Mucosa of descending colon (tissue), 3 donors: ENCODE measurements around the gene BMPR1A. TPM values are rescaled to one million over a fixed set of nuclear protein-coding genes. Genes with fewer than 3 reads are reported as not detected.
A peak's percentile ranks its signal among the peaks of the same experiment; 100 is the strongest.

Experiments used
- ATAC-seq: fragments of 200-7000 bp; cut with Tn5 transposase; one replicate; pipeline ENCODE4 v1.9.1; 2020; ENCODE audit warnings: mild to moderate bottlenecking, moderate library complexity
- DNase-seq, 3 donors: peaks; one replicate each; pipeline ENCODE4 v3.0.0-alpha.2; 2020
- H3K36me3 ChIP-seq: fragments of 200-600 bp; one replicate; pipeline ENCODE4 v1.8.0; 2021; ENCODE audit warnings: low read depth, mild to moderate bottlenecking
- H3K4me1 ChIP-seq: fragments of 200-600 bp; one replicate; pipeline ENCODE4 v1.8.0; 2021; ENCODE audit warnings: low read depth, mild to moderate bottlenecking
- H3K4me3 ChIP-seq: fragments of 200-600 bp; one replicate; pipeline ENCODE4 v1.8.0; 2021; ENCODE audit warnings: mild to moderate bottlenecking
- H3K9me3 ChIP-seq: fragments of 200-600 bp; one replicate; pipeline ENCODE4 v1.8.0; 2021; ENCODE audit warnings: mild to moderate bottlenecking
- intact Hi-C, 2 donors: fragments of 100-400 bp; cut with DNase I in 1 of 2; cut with micrococcal nuclease in 1 of 2; formaldehyde crosslinking; loops; one replicate each; pipeline versions ENCODE4 v1.11.0 to v1.11.1; 2022; cut with DNase I, micrococcal nuclease
- total RNA-seq, 3 donors: library from RNA; stranded (reverse); fragmentation: NEBNext Ultra II Directional in 2 of 3; extraction: Animal tissue kit (Norgen Biotek cat#: 25700) in 2 of 3; gene quantifications; one replicate each; pipeline versions ENCODE4 v1.2.1 to v1.2.4, GENCODE V29; 2021 to 2023
- TF ChIP-seq, protein P1 (sequence below): fragments of 200-600 bp; IDR thresholded peaks from one replicate; pipeline ENCODE4 v1.8.0; 2022; ENCODE audit warnings: antibody characterized with exemption, mild to moderate bottlenecking
- donor health status: DM: no; HTN: no; CAD: no; lungs with moderate emphysema.
- donor health status: DM: no; HTN: no; CAD: no.
- donor health status: DM: no; HTN: yes; CAD: no.

BMPR1A gene
- total RNA-seq, 3 donors from 2014 or later = 44.4 to 126 (median 45.3) TPM

GRCh38 chr10:86968994-86969355 is 212.6 kb downstream of the BMPR1A start:
- intact Hi-C loops = no loop called here
- Histone ChIP-seq H3K4me3 (no peak overlapping the region), H3K4me1 (peaks cover 35% of the 10 kb centered on the region), H3K9me3 (no peaks in the 10 kb centered on the region), H3K36me3 (no peaks in the 10 kb centered on the region)
- TF ChIP-seq, protein P1, sequence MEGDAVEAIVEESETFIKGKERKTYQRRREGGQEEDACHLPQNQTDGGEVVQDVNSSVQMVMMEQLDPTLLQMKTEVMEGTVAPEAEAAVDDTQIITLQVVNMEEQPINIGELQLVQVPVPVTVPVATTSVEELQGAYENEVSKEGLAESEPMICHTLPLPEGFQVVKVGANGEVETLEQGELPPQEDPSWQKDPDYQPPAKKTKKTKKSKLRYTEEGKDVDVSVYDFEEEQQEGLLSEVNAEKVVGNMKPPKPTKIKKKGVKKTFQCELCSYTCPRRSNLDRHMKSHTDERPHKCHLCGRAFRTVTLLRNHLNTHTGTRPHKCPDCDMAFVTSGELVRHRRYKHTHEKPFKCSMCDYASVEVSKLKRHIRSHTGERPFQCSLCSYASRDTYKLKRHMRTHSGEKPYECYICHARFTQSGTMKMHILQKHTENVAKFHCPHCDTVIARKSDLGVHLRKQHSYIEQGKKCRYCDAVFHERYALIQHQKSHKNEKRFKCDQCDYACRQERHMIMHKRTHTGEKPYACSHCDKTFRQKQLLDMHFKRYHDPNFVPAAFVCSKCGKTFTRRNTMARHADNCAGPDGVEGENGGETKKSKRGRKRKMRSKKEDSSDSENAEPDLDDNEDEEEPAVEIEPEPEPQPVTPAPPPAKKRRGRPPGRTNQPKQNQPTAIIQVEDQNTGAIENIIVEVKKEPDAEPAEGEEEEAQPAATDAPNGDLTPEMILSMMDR = no peak
- ATAC-seq (no peak), DNase-seq (no peak)

DNA sequence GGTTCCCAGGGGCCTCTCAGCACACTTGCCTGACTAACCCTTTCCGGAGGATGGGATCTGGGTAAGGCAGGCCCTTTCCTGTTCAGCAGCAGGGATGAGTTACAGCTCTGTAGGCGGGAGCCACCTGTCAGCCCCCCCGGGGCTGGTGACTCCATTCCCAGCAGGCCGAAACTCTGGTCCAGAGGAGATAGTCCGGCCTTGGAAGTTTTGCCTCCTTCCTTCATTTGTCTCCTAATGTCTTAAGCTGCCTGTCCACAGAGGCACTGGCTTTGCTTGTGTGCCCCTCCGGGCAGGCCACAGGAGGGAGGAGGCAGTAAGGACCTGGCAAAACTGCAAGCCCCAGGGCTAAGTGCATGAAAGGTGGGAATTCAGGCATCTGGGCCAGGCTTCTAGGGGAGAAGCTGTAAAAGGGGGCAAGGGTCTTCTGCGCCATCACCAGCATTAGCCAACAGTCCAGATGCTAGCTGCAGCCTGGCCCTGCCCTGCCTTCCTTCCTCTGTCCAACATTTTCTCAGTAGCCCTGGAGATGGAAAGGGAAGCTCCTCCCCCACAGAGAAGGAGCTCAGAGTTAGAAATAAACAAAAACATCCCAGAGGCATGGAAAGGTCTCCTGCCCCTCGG is 213.1 kb downstream of the BMPR1A start:
- Histone ChIP-seq H3K36me3 (no peaks in the 10 kb centered on the region), H3K4me3 (no peak overlapping the region), H3K9me3 (no peaks in the 10 kb centered on the region), H3K4me1 (peaks cover 35% of the 10 kb centered on the region)
- intact Hi-C loops = no loop called here
- DNase-seq = no peak
- TF ChIP-seq, protein P1 = no peak
- no peak for ATAC-seq

GRCh38 chr10:86970162-86970981 is 214.0 kb downstream of the BMPR1A start:
- Histone ChIP-seq H3K4me1 (peaks cover 35% of the 10 kb centered on the region), H3K4me3 (peak overlapping the region; percentile 9), H3K36me3 (no peaks in the 10 kb centered on the region), H3K9me3 (no peaks in the 10 kb centered on the region)
- intact Hi-C loops = no loop called here
- TF ChIP-seq, protein P1 = no peak
- peak; percentile 51 to 83 (median 68) for DNase-seq
- ATAC-seq = no peak

DNA sequence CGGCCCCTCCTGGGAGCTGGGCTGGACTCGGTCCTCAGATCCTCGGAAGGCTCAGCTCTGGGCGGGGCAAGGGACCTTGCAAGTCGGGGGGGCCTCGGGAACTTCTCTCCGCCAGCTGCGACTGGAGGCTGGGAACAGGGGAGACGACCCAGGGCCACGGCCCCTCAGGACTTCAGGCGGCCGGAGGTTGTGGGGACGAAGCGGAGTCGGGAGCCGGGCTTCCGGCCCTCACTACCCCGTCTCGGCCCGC is 214.5 kb downstream of the BMPR1A start:
- intact Hi-C loops = no loop called here
- TF ChIP-seq, protein P1 = no peak
- no peaks in the 10 kb centered on the region for H3K9me3 ChIP-seq
- H3K4me3 ChIP-seq = peak overlapping the region; percentile 9
- H3K36me3 ChIP-seq = no peaks in the 10 kb centered on the region
- no peak for DNase-seq
- peaks cover 35% of the 10 kb centered on the region for H3K4me1 ChIP-seq
- peak; percentile 6 for ATAC-seq

- intact Hi-C loops = no loop called here
- Histone ChIP-seq H3K9me3 (no peaks in the 10 kb centered on the region), H3K4me1 (peaks cover 35% of the 10 kb centered on the region), H3K36me3 (no peaks in the 10 kb centered on the region), H3K4me3 (no peak overlapping the region)
- DNase-seq (peak; percentile 95 to 96 (median 96)), ATAC-seq (peak; percentile 87)
- TF ChIP-seq, protein P1 = no peak
These were observed 215.0 kb downstream of the BMPR1A start for GRCh38 chr10:86971232-86971991.
